Measurements from ENCODE around the gene GRIN1.
A peak's percentile ranks its signal among the peaks of the same experiment; 100 is the strongest.

GRIN1 gene

GRCh38 chr9:137156567-137157375 lies 17.8 kb downstream of the GRIN1 start:
- peak; percentile 42 for DNase-seq (ENCODE audit: low spot score)
- H4K8ac ChIP-seq (ENCODE audit: low read depth, low read length), result no peak overlapping the region
- WGBS, 2 donors (ENCODE audit: extremely low coverage in 2 of 2, insufficient read length in 2 of 2, insufficient replicate concordance in 1 of 2), result no CpG with 5 or more reads among the region's 65 CpGs

GRCh38 chr9:137157618-137158415 lies 18.9 kb downstream of the GRIN1 start:
- Histone ChIP-seq H3K4me1 (ENCODE audit: control insufficient read depth in 2 of 2, insufficient read depth in 1 of 2, low read depth in 1 of 2, low read length in 2 of 2) (peaks cover 6 to 8% of the 10 kb centered on the region in 2 donors), H2AFZ (ENCODE audit: low read length) (no peak overlapping the region), H2AK5ac (ENCODE audit: low read depth, low read length) (peak overlapping the region; percentile 61), H3K4ac (ENCODE audit: low read length) (peak overlapping the region; percentile 78), H3K23ac (ENCODE audit: low read depth, low read length, poor library complexity) (peak overlapping the region; percentile 98), H2BK15ac (ENCODE audit: low read length) (peak overlapping the region; percentile 73), H3K18ac (ENCODE audit: low read length) (peak overlapping the region; percentile 80), H3K9ac (ENCODE audit: low read depth, low read length, poor library complexity) (peak overlapping the region; percentile 74), H2BK5ac (ENCODE audit: low read length) (no peak overlapping the region), H3K36me3 (replicated peaks in 1 of 2; ENCODE audit: control insufficient read depth in 2 of 2, insufficient read depth in 2 of 2, low read length in 2 of 2) (peaks cover 0 to 1% of the 10 kb centered on the region in 2 donors), H2BK120ac (ENCODE audit: low read depth, low read length) (no peak overlapping the region), H4K8ac (ENCODE audit: low read depth, low read length) (peak overlapping the region; percentile 30), H3K14ac (ENCODE audit: low read length) (peak overlapping the region; percentile 92), H3K27me3 (ENCODE audit: control insufficient read depth in 3 of 3, insufficient read depth in 3 of 3, low read depth in 1 of 3, low read length in 3 of 3) (peaks cover 22 to 77% (median 75%) of the 10 kb centered on the region in 3 experiments), H3K27ac (replicated peaks; ENCODE audit: low read length) (no peak overlapping the region), H3K9me3 (replicated peaks in 1 of 2; ENCODE audit: control insufficient read depth in 2 of 2, insufficient read depth in 1 of 2, low read depth in 1 of 2, low read length in 2 of 2) (peaks cover 0 to 14% of the 10 kb centered on the region in 2 donors), H3K4me3 (ENCODE audit: low read length in 2 of 2) (peak overlapping the region in 1 of 2 donors; percentile 63), H4K91ac (ENCODE audit: low read depth, low read length, poor library complexity) (no peak overlapping the region), H2BK12ac (ENCODE audit: low read length) (no peak overlapping the region), H3K79me1 (ENCODE audit: low read depth, low read length) (peaks cover 3% of the 10 kb centered on the region), H3K4me2 (ENCODE audit: insufficient read depth, low read length, poor library complexity, severe bottlenecking) (no peak overlapping the region)
- no peak for DNase-seq (ENCODE audit: low spot score)
- WGBS, 2 donors (ENCODE audit: extremely low coverage in 2 of 2, insufficient read length in 2 of 2, insufficient replicate concordance in 1 of 2), result no CpG with 5 or more reads among the region's 19 CpGs

More at GRCh38 chr9:137156567-137157375, 17.8 kb downstream of the GRIN1 start:
- peaks cover 3% of the 10 kb centered on the region for H3K79me1 ChIP-seq (ENCODE audit: low read depth, low read length)
- peaks cover 0 to 2% of the 10 kb centered on the region in 2 donors for H3K36me3 ChIP-seq (replicated peaks in 1 of 2; ENCODE audit: control insufficient read depth in 2 of 2, insufficient read depth in 2 of 2, low read length in 2 of 2)
- H2AK5ac ChIP-seq (ENCODE audit: low read depth, low read length), result peak overlapping the region; percentile 61
- H2BK120ac ChIP-seq (ENCODE audit: low read depth, low read length), result no peak overlapping the region
- peak overlapping the region; percentile 51 for H2AFZ ChIP-seq (ENCODE audit: low read length)
- H3K27me3 ChIP-seq (ENCODE audit: control insufficient read depth in 3 of 3, insufficient read depth in 3 of 3, low read depth in 1 of 3, low read length in 3 of 3), result peaks cover 17 to 67% (median 65%) of the 10 kb centered on the region in 3 experiments
- no peak overlapping the region for H3K14ac ChIP-seq (ENCODE audit: low read length)
- peak overlapping the region; percentile 98 for H3K23ac ChIP-seq (ENCODE audit: low read depth, low read length, poor library complexity)
- peaks cover 0 to 18% of the 10 kb centered on the region in 2 donors for H3K9me3 ChIP-seq (replicated peaks in 1 of 2; ENCODE audit: control insufficient read depth in 2 of 2, insufficient read depth in 1 of 2, low read depth in 1 of 2, low read length in 2 of 2)
- H2BK5ac ChIP-seq (ENCODE audit: low read length), result no peak overlapping the region
- no peak overlapping the region for H3K27ac ChIP-seq (replicated peaks; ENCODE audit: low read length)
- H2BK12ac ChIP-seq (ENCODE audit: low read length), result peak overlapping the region; percentile 41
- H3K4me3 ChIP-seq (ENCODE audit: low read length in 2 of 2), result peak overlapping the region in 1 of 2 donors; percentile 71
- peak overlapping the region; percentile 57 for H3K4me2 ChIP-seq (ENCODE audit: insufficient read depth, low read length, poor library complexity, severe bottlenecking)
- H4K91ac ChIP-seq (ENCODE audit: low read depth, low read length, poor library complexity), result no peak overlapping the region
- H3K4ac ChIP-seq (ENCODE audit: low read length), result no peak overlapping the region
- H3K18ac ChIP-seq (ENCODE audit: low read length), result peak overlapping the region; percentile 80
- peak overlapping the region; percentile 60 for H3K9ac ChIP-seq (ENCODE audit: low read depth, low read length, poor library complexity)
- no peak overlapping the region for H2BK15ac ChIP-seq (ENCODE audit: low read length)
- H3K4me1 ChIP-seq (ENCODE audit: control insufficient read depth in 2 of 2, insufficient read depth in 1 of 2, low read depth in 1 of 2, low read length in 2 of 2), result peaks cover 6 to 8% of the 10 kb centered on the region in 2 donors

- no peak overlapping the region for H3K4me2 ChIP-seq (ENCODE audit: insufficient read depth, low read length, poor library complexity, severe bottlenecking)
- DNase-seq (ENCODE audit: low spot score), result no peak
- H3K14ac ChIP-seq (ENCODE audit: low read length), result peak overlapping the region; percentile 47
- H3K27me3 ChIP-seq (ENCODE audit: control insufficient read depth in 3 of 3, insufficient read depth in 3 of 3, low read depth in 1 of 3, low read length in 3 of 3), result peaks cover 27 to 84% (median 83%) of the 10 kb centered on the region in 3 experiments
- H2AFZ ChIP-seq (ENCODE audit: low read length), result no peak overlapping the region
- WGBS, 2 donors (ENCODE audit: extremely low coverage in 2 of 2, insufficient read length in 2 of 2, insufficient replicate concordance in 1 of 2), result no CpG with 5 or more reads among the region's 4 CpGs
- H2BK5ac ChIP-seq (ENCODE audit: low read length), result no peak overlapping the region
- no peak overlapping the region for H2BK15ac ChIP-seq (ENCODE audit: low read length)
- no peak overlapping the region for H3K18ac ChIP-seq (ENCODE audit: low read length)
- H3K4me1 ChIP-seq (ENCODE audit: control insufficient read depth in 2 of 2, insufficient read depth in 1 of 2, low read depth in 1 of 2, low read length in 2 of 2), result peaks cover 8% of the 10 kb centered on the region in 2 donors
- H4K91ac ChIP-seq (ENCODE audit: low read depth, low read length, poor library complexity), result no peak overlapping the region
- H2BK12ac ChIP-seq (ENCODE audit: low read length), result no peak overlapping the region
- H4K8ac ChIP-seq (ENCODE audit: low read depth, low read length), result no peak overlapping the region
- H3K27ac ChIP-seq (replicated peaks; ENCODE audit: low read length), result no peak overlapping the region
- no peaks in the 10 kb centered on the region for H3K36me3 ChIP-seq (replicated peaks in 1 of 2; ENCODE audit: control insufficient read depth in 2 of 2, insufficient read depth in 2 of 2, low read length in 2 of 2)
- H3K9me3 ChIP-seq (replicated peaks in 1 of 2; ENCODE audit: control insufficient read depth in 2 of 2, insufficient read depth in 1 of 2, low read depth in 1 of 2, low read length in 2 of 2), result peaks cover 0 to 9% of the 10 kb centered on the region in 2 donors
- H3K4me3 ChIP-seq (ENCODE audit: low read length in 2 of 2), result peak overlapping the region in 1 of 2 donors; percentile 25
- no peak overlapping the region for H2BK120ac ChIP-seq (ENCODE audit: low read depth, low read length)
- H2AK5ac ChIP-seq (ENCODE audit: low read depth, low read length), result peak overlapping the region; percentile 36
- no peak overlapping the region for H3K23ac ChIP-seq (ENCODE audit: low read depth, low read length, poor library complexity)
- peaks cover 3% of the 10 kb centered on the region for H3K79me1 ChIP-seq (ENCODE audit: low read depth, low read length)
- no peak overlapping the region for H3K4ac ChIP-seq (ENCODE audit: low read length)
- no peak overlapping the region for H3K9ac ChIP-seq (ENCODE audit: low read depth, low read length, poor library complexity)
Observed at GRCh38 chr9:137158625-137159024, 19.7 kb downstream of the GRIN1 start.

Measured in neuronal stem cell (in vitro differentiated cells).